Endothelial cell of umbilical vein (primary cell): ENCODE results near the gene MRC2.

ENCODE experiments used
- CTCF ChIP-seq, 2 donors: IDR thresholded peaks; 1 replicate in 1 of 2; 2 replicates in 1 of 2; pipeline ENCODE4 v1.5.1; 2011; ENCODE audit warnings: low read length in 2 of 2, mild to moderate bottlenecking in 2 of 2, moderate library complexity in 2 of 2, control low read depth in 1 of 2, inconsistent platforms in 1 of 2, low read depth in 1 of 2; ENCODE audit not compliant: insufficient read depth in 1 of 2; ENCODE audit errors: extremely low read depth in 1 of 2
- EZH2 ChIP-seq: IDR thresholded peaks from 2 replicates; pipeline ENCODE4 v1.6.1; 2012; ENCODE audit warnings: borderline replicate concordance, low read depth, mild to moderate bottlenecking, moderate library complexity, low read length, inconsistent platforms; ENCODE audit not compliant: severe bottlenecking
- MYC ChIP-seq: IDR thresholded peaks from one replicate; pipeline ENCODE4 v1.6.1; 2011; ENCODE audit warnings: mild to moderate bottlenecking, low read depth, low read length
- POLR2A ChIP-seq: IDR thresholded peaks from 2 replicates; pipeline ENCODE4 v1.6.1; 2012; ENCODE audit warnings: low read depth, mild to moderate bottlenecking, control low read depth, low read length
- POLR2AphosphoS5 ChIP-seq: IDR thresholded peaks from 2 replicates; pipeline ENCODE4 v1.6.1; 2012; ENCODE audit warnings: low read depth, mild to moderate bottlenecking, control low read depth, low read length, moderate library complexity; ENCODE audit not compliant: insufficient read depth

GRCh38 chr17:62675701-62676100 is 48.2 kb downstream of the MRC2 start:
- TF ChIP-seq EZH2: no peak
- TF ChIP-seq CTCF (IDR thresholded peaks at IDR 0.05; ENCODE audit: extremely low read depth in 1 of 2, insufficient read depth in 1 of 2, low read depth in 1 of 2, low read length in 2 of 2): no peak
- no peak for TF ChIP-seq POLR2A
- no peak for TF ChIP-seq POLR2AphosphoS5
- TF ChIP-seq MYC: no peak
